ENCODE measurements around the gene WDFY4.

- TF ChIP-seq POLR2A (IDR thresholded peaks at IDR 0.05) = no peak
- TF ChIP-seq CTCF (IDR thresholded peaks at IDR 0.05) = no peak
These were observed 85.2 kb downstream of the WDFY4 start for GRCh38 chr10:48769706-48770435.

All from gastroesophageal sphincter (tissue), 3 donors.